Breast epithelium (tissue), 4 donors: ENCODE data around the gene FOXN3. TPM values are rescaled to one million over a fixed set of nuclear protein-coding genes. Genes with fewer than 3 reads are reported as not detected.

ENCODE experiments used
- DNase-seq, 2 donors: peaks; one replicate each; pipeline ENCODE4 v3.0.0-alpha.2; 2019; ENCODE audit warnings: low spot score in 2 of 2
- H3K27ac ChIP-seq, 2 donors: fragments of 200-600 bp; sonication (generic) in 1 of 2; one replicate each; pipeline ENCODE4 v1.5.1; 2016 to 2019; ENCODE audit warnings: mild to moderate bottlenecking in 1 of 2
- H3K27me3 ChIP-seq, 2 donors: fragments of 200-600 bp; sonication (generic) in 1 of 2; one replicate each; pipeline versions ENCODE4 v1.5.1 to v1.6.0; 2017 to 2019; ENCODE audit warnings: control low read depth in 1 of 2, mild to moderate bottlenecking in 1 of 2
- H3K36me3 ChIP-seq: fragments of 200-600 bp; one replicate; pipeline ENCODE4 v1.5.1; 2019
- H3K4me1 ChIP-seq, 2 donors: fragments of 200-600 bp; sonication (generic); one replicate each; pipeline ENCODE4 v1.5.1; 2016 to 2019; ENCODE audit warnings: control low read depth in 1 of 2
- H3K4me3 ChIP-seq, 3 donors: fragments of 200-600 bp; sonication (generic); 1 replicate in 2 of 3; 2 replicates in 1 of 3; pipeline ENCODE4 v1.5.1; 2016 to 2019; ENCODE audit warnings: mild to moderate bottlenecking in 3 of 3, moderate library complexity in 2 of 3
- H3K9me3 ChIP-seq, 2 donors: fragments of 200-600 bp; sonication (generic) in 1 of 2; one replicate each; pipeline ENCODE4 v1.5.1; 2016 to 2019; ENCODE audit warnings: control low read depth in 1 of 2
- CTCF ChIP-seq, 3 donors: fragments of 450-650 bp; IDR thresholded peaks; one replicate each; pipeline ENCODE4 v1.5.1; 2016 to 2017; ENCODE audit warnings: antibody characterized with exemption in 3 of 3, mild to moderate bottlenecking in 3 of 3, moderate library complexity in 3 of 3
- POLR2A ChIP-seq: fragments of 450-650 bp; IDR thresholded peaks from one replicate; pipeline ENCODE4 v1.6.1; 2016; ENCODE audit warnings: antibody characterized with exemption, mild to moderate bottlenecking, moderate library complexity
- POLR2AphosphoS5 ChIP-seq, 3 donors: sonication (generic); formaldehyde crosslinking; IDR thresholded peaks; one replicate each; pipeline ENCODE4 v1.6.1; 2017; ENCODE audit warnings: antibody characterized with exemption in 3 of 3
- intact Hi-C: fragments of 100-400 bp; cut with DNase I; formaldehyde crosslinking; loops from one replicate; pipeline ENCODE4 v1.15.1; 2023; ENCODE audit warnings: low total_unique reads
- total RNA-seq, 3 donors: library from RNA; depleted of rRNA; stranded (reverse); fragments of >200 nt; gene quantifications; one replicate each; pipeline ENCODE4 v1.1.0, GENCODE V29; 2016

The FOXN3 gene
- total RNA-seq, 3 donors from 2014 or later = 70.7 to 180 (median 80.3) TPM

GRCh38 chr14:89384636-89385035, 32.4 kb downstream of the FOXN3 start:
- Histone ChIP-seq H3K27me3 (no peaks in the 10 kb centered on the region), H3K27ac (no peak overlapping the region), H3K36me3 (no peaks in the 10 kb centered on the region), H3K9me3 (peaks cover 0 to 8% of the 10 kb centered on the region in 2 donors), H3K4me3 (no peak overlapping the region), H3K4me1 (no peaks in the 10 kb centered on the region)
- TF ChIP-seq CTCF (IDR thresholded peaks at IDR 0.05) = no peak
- no peak for TF ChIP-seq POLR2A
- TF ChIP-seq POLR2AphosphoS5 (IDR thresholded peaks at IDR 0.05) = no peak
- intact Hi-C loops = no loop called here
- DNase-seq = no peak

- DNase-seq = no peak
- Histone ChIP-seq H3K27ac (no peak overlapping the region), H3K4me3 (no peak overlapping the region), H3K9me3 (peaks cover 0 to 8% of the 10 kb centered on the region in 2 donors), H3K4me1 (no peaks in the 10 kb centered on the region), H3K27me3 (no peaks in the 10 kb centered on the region), H3K36me3 (no peaks in the 10 kb centered on the region)
- intact Hi-C loops = no loop called here
- TF ChIP-seq CTCF (IDR thresholded peaks at IDR 0.05) = no peak
- no peak for TF ChIP-seq POLR2AphosphoS5 (IDR thresholded peaks at IDR 0.05)
- TF ChIP-seq POLR2A = no peak
Observed at GRCh38 chr14:89384023-89384422, 33.0 kb downstream of the FOXN3 start.

GRCh38 chr14:89382901-89383845, 33.9 kb downstream of the FOXN3 start:
- no peaks in the 10 kb centered on the region for H3K36me3 ChIP-seq
- no peak overlapping the region for H3K27ac ChIP-seq
- no peak for DNase-seq
- no peak for TF ChIP-seq POLR2A
- no peak for TF ChIP-seq CTCF (IDR thresholded peaks at IDR 0.05)
- TF ChIP-seq POLR2AphosphoS5 (IDR thresholded peaks at IDR 0.05) = no peak
- intact Hi-C loops = no loop called here
- peaks cover 0 to 8% of the 10 kb centered on the region in 2 donors for H3K9me3 ChIP-seq
- no peak overlapping the region for H3K4me3 ChIP-seq
- no peaks in the 10 kb centered on the region for H3K27me3 ChIP-seq
- H3K4me1 ChIP-seq = no peaks in the 10 kb centered on the region

- Histone ChIP-seq H3K4me3 (no peak overlapping the region), H3K9me3 (peaks cover 0 to 8% of the 10 kb centered on the region in 2 donors), H3K27ac (no peak overlapping the region), H3K4me1 (no peaks in the 10 kb centered on the region), H3K36me3 (no peaks in the 10 kb centered on the region), H3K27me3 (no peaks in the 10 kb centered on the region)
- no peak for DNase-seq
- intact Hi-C loops = no loop called here
- no peak for TF ChIP-seq CTCF (IDR thresholded peaks at IDR 0.05)
- no peak for TF ChIP-seq POLR2AphosphoS5 (IDR thresholded peaks at IDR 0.05)
- TF ChIP-seq POLR2A = no peak
Observed at GRCh38 chr14:89382487-89382886, 34.5 kb downstream of the FOXN3 start.
